ENCODE results near the gene CDPF1. TPM values are rescaled to one million over a fixed set of nuclear protein-coding genes. Genes with fewer than 3 reads are reported as not detected.

CDPF1 gene
- total and polyA plus RNA-seq, 11 donors = 7.4 to 13.6 (median 9.3) TPM

DNA sequence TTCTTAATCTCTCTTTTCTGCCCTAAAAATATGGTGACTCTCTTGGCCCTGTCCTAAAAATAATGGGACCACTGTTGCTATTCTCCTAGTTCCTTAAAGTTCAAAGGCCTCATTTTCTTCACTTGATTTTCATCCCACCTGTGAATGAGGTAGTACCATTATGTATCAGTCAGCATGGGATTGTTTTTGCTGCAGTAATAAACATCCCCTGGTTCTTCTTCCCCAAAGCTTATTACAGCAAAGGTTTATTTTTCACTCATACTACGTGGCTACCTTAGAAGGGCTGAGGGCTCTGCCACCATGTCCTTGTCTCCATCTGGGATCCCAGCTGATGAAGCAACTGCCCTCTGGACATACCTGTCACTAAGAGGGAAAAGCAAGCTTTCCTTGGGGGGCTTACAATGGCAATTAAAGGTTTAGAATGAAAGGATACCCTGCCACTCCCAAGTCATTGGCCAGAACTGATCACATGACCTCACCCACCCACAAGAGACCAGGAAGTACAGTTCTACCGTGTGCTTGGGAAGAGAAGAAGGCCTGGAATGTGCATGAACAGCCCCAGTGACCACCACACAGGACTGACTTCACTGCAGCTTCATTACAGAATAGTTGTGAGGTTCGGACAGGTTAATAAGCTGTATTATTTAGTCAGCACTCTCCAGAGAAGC lies 25.5 kb upstream of the CDPF1 start:
- H3K36me3 ChIP-seq = peaks cover 0 to 98% (median 83%) of the 10 kb centered on the region in 9 donors
- H3K4me3 ChIP-seq = no peak overlapping the region
- H3K9me3 ChIP-seq = no peaks in the 10 kb centered on the region
- no peak for TF ChIP-seq POLR2A (IDR thresholded peaks at IDR 0.05)
- TF ChIP-seq, protein P1, sequence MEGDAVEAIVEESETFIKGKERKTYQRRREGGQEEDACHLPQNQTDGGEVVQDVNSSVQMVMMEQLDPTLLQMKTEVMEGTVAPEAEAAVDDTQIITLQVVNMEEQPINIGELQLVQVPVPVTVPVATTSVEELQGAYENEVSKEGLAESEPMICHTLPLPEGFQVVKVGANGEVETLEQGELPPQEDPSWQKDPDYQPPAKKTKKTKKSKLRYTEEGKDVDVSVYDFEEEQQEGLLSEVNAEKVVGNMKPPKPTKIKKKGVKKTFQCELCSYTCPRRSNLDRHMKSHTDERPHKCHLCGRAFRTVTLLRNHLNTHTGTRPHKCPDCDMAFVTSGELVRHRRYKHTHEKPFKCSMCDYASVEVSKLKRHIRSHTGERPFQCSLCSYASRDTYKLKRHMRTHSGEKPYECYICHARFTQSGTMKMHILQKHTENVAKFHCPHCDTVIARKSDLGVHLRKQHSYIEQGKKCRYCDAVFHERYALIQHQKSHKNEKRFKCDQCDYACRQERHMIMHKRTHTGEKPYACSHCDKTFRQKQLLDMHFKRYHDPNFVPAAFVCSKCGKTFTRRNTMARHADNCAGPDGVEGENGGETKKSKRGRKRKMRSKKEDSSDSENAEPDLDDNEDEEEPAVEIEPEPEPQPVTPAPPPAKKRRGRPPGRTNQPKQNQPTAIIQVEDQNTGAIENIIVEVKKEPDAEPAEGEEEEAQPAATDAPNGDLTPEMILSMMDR (IDR thresholded peaks at IDR 0.05) = no peak
- intact Hi-C loops (cut with DNase I) = no loop called here
- peaks cover 0 to 24% (median 8%) of the 10 kb centered on the region in 12 donors for H3K4me1 ChIP-seq
- DNase-seq (no peak), ATAC-seq (no peak)
- 71 to 81% (median 72%) methylated on average over 3 of the region's 3 CpGs for whole genome bisulfite sequencing, 4 donors
- H3K27ac ChIP-seq = no peak overlapping the region
- H3K27me3 ChIP-seq = no peaks in the 10 kb centered on the region

DNA sequence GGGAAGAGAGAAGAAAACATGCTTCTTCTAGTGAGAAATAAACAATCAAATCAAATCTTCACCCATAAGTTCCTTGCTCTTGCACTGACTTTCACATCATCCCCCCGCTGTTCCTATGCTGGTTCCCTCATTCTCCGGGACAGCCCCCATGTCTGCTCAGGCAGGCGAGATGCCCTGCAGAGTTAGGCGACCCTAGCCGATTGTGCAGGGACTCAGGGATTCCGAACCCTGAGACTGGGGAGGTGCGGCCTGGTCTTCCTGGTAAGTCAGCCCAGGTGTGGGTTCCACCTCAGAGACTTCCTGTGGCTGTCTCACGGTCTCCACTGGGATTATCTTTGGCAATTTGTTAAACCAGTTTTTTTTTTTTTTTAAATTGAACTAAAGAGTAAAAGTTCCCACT lies 24.3 kb upstream of the CDPF1 start:
- H3K36me3 ChIP-seq = peaks cover 0 to 89% (median 80%) of the 10 kb centered on the region in 9 donors
- peaks cover 0 to 17% (median 5%) of the 10 kb centered on the region in 12 donors for H3K4me1 ChIP-seq
- no peak overlapping the region for H3K4me3 ChIP-seq
- no peak for ATAC-seq
- H3K27ac ChIP-seq = no peak overlapping the region
- no peaks in the 10 kb centered on the region for H3K27me3 ChIP-seq
- WGBS, 4 donors = 93 to 97% (median 95%) methylated on average over 8 of the region's 8 CpGs
- no peak for DNase-seq
- TF ChIP-seq, protein P1 (IDR thresholded peaks at IDR 0.05) = no peak
- TF ChIP-seq POLR2A (IDR thresholded peaks at IDR 0.05) = no peak
- intact Hi-C loops (cut with DNase I) = no loop called here
- H3K9me3 ChIP-seq = no peaks in the 10 kb centered on the region

DNA sequence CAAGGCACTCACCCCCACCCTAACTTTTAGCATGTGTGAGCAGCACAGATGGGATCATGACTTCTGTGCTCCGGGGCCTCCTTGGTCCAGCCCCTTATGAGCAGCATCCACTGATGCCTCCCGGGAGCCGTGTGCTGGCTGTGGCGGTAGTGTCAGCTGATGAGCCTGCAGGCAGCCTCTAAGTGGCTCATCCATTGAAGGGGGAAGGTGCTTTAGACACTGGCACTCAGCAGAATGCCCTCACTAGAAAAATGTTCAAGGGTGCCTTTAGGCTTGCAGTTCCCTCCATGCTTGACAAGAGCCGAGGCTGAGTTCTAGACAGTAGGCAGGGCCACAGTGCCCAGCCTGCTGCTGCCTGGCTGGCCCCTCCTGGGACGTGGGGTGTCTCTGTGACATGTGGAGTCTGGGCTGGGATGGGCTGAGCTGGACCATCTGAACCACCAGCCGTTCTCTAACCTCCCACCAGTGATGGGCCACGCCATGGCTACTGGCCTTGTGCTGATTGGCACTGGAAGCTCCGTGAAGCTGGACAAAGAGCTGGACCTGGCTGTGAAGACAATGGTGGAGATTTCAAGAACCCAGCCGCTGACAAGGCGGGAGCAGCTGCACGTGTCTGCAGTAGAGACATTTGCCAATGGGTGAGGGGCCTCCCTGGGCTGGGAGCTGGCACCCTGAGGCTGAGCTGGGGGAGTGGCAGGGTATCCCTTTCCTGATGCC lies 23.5 kb upstream of the CDPF1 start:
- Histone ChIP-seq H3K9me3 (no peaks in the 10 kb centered on the region), H3K27ac (no peak overlapping the region), H3K4me1 (peaks cover 0 to 22% (median 10%) of the 10 kb centered on the region in 12 donors), H3K27me3 (no peaks in the 10 kb centered on the region), H3K4me3 (no peak overlapping the region), H3K36me3 (peaks cover 0 to 81% (median 72%) of the 10 kb centered on the region in 9 donors)
- TF ChIP-seq, protein P1 (IDR thresholded peaks at IDR 0.05) = no peak
- TF ChIP-seq POLR2A (IDR thresholded peaks at IDR 0.05) = no peak
- WGBS, 4 donors = 62 to 79% (median 69%) methylated on average over 12 of the region's 12 CpGs
- DNase-seq (no peak), ATAC-seq (peak in 1 of 4 donors; percentile 55)
- intact Hi-C loops (cut with DNase I) = no loop called here

DNA sequence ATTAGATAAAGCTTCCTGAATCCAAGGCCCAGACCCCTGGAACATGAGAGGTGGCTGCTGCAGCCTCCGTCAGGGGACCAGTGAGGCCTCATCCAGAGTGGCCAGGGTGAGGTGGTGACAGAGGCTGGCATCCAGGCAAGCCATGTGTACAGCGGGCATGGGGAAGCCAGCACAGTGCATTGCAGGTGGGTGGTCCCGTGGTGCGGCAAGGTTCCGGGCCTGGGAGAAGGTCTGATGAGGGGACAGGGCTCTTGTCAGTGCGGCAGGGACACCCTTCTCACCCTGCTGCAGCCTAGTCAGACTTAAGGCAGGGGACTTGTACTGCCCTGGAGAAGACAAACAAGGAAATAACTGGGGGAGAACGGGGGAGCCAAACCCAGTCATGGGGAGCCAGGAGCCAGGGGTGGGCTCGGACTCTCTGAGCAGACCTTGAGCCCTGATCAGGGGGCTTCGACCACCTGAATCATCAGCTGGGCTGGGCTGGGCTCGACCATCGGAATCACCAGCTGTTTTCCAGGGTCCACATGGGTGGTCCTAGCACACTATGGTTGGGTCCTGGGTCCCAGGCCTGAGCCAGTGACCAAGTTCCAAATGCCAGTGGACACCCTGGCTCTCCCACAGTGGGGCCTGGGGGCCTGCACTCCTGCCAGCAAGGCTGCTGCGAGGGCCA lies 22.8 kb upstream of the CDPF1 start:
- peaks cover 0 to 74% (median 66%) of the 10 kb centered on the region in 9 donors for H3K36me3 ChIP-seq
- intact Hi-C loops (cut with DNase I) = no loop called here
- TF ChIP-seq POLR2A (IDR thresholded peaks at IDR 0.05) = no peak
- TF ChIP-seq, protein P1 (IDR thresholded peaks at IDR 0.05) = no peak
- peaks cover 0 to 28% (median 14%) of the 10 kb centered on the region in 12 donors for H3K4me1 ChIP-seq
- H3K4me3 ChIP-seq = no peak overlapping the region
- no peaks in the 10 kb centered on the region for H3K9me3 ChIP-seq
- no peak overlapping the region for H3K27ac ChIP-seq
- no peak for ATAC-seq
- H3K27me3 ChIP-seq = no peaks in the 10 kb centered on the region
- no peak for DNase-seq
- 85 to 95% (median 93%) methylated on average over 7 to 12 of the region's 12 CpGs for WGBS, 4 donors

All from heart left ventricle (tissue), 16 donors.